AG09319 (cell line): ENCODE measurements around the gene OR6C68.
"Not testable (repeated sequence)": the region's sequence is repeated elsewhere in the genome, so short reads cannot be mapped to it uniquely, and the experiment has no call there.

Experiments used
- DNase-seq: peaks from one replicate; pipeline ENCODE4 v3.0.0-alpha.2; 2010; ENCODE audit warnings: low read depth; ENCODE audit errors: extremely low read depth
- CTCF ChIP-seq: IDR thresholded peaks from 2 replicates; pipeline ENCODE4 v1.5.1; 2011; ENCODE audit warnings: low read depth, mild to moderate bottlenecking, inconsistent platforms, low read length, moderate library complexity

The OR6C68 gene

GRCh38 chr12:55470088-55470829 lies 21.9 kb upstream of the OR6C68 start, which contains the start of gene OR6C70:
Gene OR6C70 (minus strand): TSS chr12:55470138. CDS start chr12:55470138, 0 bp downstream.
- DNase-seq = no peak

GRCh38 chr12:55472264-55472663 lies 19.9 kb upstream of the OR6C68 start:
- no peak for DNase-seq
- no peak for TF ChIP-seq CTCF

More at GRCh38 chr12:55470088-55470829, 21.9 kb upstream of the OR6C68 start, which contains the start of gene OR6C70:
- TF ChIP-seq CTCF = no peak

GRCh38 chr12:55479136-55479535 lies 13.0 kb upstream of the OR6C68 start:
- DNase-seq = not testable (repeated sequence)

- not testable (repeated sequence) for DNase-seq
Measured at GRCh38 chr12:55484284-55484683, 7.9 kb upstream of the OR6C68 start.

- no peak for TF ChIP-seq CTCF
- no peak for DNase-seq
Measured at GRCh38 chr12:55495490-55495889, 3.3 kb downstream of the OR6C68 start.

GRCh38 chr12:55499231-55499630 lies 7.1 kb downstream of the OR6C68 start:
- DNase-seq = no peak
- no peak for TF ChIP-seq CTCF

- TF ChIP-seq CTCF = no peak
- DNase-seq = no peak
Measured at GRCh38 chr12:55499810-55500252, 7.7 kb downstream of the OR6C68 start.

GRCh38 chr12:55501601-55502000 lies 9.4 kb downstream of the OR6C68 start:
- TF ChIP-seq CTCF = no peak
- DNase-seq = no peak
